Activated CD8-positive, alpha-beta memory T cell treated with anti-CD3 and anti-CD28 coated beads, Interleukin-2, amount 50 U/mL, for 48 hours (primary cell): ENCODE results near the gene DDX18.
A peak's percentile ranks its signal among the peaks of the same experiment; 100 is the strongest.
"Not testable (repeated sequence)": the region's sequence is repeated elsewhere in the genome, so short reads cannot be mapped to it uniquely, and the experiment has no call there.

Source experiments
- DNase-seq: peaks from one replicate; pipeline ENCODE4 v3.0.0-alpha.2; 2020

The DDX18 gene

DNA sequence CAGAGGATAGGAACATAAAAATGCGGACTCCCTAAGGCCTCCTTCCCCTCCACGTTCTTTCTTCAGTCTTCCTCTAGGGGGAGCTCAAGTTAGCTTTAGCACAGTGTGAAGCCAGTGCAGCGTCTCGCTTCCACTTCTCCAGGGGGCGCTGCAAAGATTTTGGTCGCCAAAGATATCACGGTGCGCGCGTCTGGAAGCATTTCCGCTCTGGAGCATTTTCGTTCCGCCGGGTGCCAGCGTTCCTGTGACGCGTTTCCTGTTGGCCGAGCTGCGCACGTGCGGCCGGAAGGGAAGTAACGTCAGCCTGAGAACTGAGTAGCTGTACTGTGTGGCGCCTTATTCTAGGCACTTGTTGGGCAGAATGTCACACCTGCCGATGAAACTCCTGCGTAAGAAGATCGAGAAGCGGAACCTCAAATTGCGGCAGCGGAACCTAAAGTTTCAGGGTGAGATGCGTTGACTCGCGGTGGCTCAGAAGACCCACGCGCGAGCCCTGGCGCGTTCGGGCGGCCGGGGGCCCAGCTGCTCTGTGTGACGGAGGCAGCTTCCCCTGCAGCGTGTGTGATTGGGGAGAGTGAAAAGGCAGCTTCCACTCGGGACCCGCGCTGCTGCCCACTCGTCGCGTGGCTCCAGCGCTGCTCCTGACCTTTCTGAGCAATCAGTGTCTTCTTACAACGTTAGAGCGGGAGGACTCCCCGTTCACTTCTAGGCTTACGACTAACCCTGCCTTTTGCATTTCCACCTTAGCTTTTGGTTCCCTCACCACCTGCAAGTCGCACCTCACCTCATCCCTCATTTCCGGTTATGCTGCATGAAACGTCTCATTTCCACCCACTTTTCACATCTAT, at the start of gene DDX18:
Gene DDX18, plus strand, starts transcription at position 275 of the 848 bp plus-strand sequence. Its CDS starts 87 bp downstream, at position 362.
- peak; percentile 95 for DNase-seq

DNA sequence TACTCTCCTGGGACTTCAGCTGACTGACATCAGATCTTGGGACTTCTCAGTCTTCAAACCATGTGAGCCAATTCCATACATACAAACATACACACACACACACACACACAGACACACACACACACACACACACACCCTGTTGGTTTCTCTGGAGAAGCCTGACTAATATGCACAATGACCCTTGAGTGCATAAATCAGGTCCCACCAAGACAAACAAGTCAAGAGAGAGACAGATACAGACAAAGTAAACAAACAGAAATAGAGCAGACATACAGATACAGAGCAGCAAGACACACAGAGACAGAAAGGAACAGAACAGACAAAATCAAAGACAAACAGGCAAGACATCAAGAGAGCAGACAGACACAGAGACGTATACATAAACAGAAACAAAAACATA, 43.8 kb upstream of the DDX18 start:
- DNase-seq = no peak

- no peak for DNase-seq
Observed at GRCh38 chr2:117771969-117772630, 42.4 kb upstream of the DDX18 start.

GRCh38 chr2:117774716-117775115, 39.8 kb upstream of the DDX18 start:
- no peak for DNase-seq

DNA sequence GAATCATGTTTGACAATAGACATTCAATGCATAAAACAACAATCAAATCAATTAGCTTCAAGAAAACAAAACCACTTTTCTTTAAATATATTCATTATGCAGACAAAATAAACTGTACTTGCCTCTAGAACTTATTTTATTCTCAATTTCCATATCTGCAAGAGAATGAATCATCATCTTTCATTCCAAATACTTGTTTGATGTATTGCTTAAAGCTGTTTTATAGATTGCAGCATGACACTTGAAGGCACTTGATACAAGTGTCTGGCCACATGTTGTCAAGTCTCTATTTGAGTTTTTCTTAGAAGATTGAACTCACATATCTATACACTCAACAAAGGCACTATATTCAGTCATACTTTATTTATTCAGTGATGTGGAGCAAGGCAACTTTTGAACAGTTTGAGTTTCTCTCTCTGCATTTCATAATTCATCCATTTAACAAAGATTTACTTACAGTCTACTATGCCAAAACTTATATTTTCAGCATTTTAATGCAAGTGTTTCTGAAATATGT, 38.7 kb upstream of the DDX18 start:
- no peak for DNase-seq

- no peak for DNase-seq
Observed at GRCh38 chr2:117776888-117777287, 37.6 kb upstream of the DDX18 start.

GRCh38 chr2:117785740-117786139, 28.8 kb upstream of the DDX18 start:
- no peak for DNase-seq

DNA sequence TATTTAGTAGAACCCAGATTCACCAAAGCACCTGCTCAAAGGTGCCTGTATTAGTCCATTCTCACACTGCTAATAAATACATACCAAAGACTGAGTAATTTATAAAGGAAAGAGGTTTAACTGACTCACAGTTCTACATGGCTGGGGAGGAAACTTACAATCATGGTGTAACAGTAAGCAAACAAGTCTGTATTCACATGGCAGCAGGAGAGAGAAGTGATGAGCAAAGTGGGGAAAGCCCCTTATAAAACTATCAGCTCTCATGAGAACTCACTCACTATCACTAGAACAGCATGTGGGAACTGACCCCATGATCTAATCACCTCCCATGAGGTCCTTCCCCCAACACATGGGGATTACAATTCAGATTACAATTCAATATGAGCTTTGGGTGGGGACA, 28.0 kb upstream of the DDX18 start:
- no peak for DNase-seq

GRCh38 chr2:117789505-117789904, 25.0 kb upstream of the DDX18 start:
- DNase-seq = no peak

DNA sequence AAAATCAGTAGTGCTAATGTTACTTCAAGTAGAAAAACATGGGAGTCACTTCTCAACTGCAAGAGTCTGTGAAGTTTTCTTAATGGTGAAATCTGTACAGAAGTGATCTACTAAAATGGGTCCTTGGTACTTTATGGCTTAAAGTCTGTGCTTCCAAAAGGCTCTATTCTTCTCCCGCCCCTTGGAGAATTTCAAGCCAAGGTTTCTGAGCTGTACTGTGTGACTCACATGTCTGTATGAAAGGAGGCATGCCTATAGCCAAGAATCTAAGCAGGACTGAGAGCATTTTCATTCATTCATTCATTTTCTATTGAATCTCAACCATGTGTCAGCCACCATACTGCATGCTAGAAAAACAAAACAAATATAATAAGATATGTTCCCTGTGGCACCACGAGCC, 19.8 kb upstream of the DDX18 start:
- no peak for DNase-seq

- DNase-seq = no peak
Observed at GRCh38 chr2:117801826-117802225, 12.7 kb upstream of the DDX18 start.

DNA sequence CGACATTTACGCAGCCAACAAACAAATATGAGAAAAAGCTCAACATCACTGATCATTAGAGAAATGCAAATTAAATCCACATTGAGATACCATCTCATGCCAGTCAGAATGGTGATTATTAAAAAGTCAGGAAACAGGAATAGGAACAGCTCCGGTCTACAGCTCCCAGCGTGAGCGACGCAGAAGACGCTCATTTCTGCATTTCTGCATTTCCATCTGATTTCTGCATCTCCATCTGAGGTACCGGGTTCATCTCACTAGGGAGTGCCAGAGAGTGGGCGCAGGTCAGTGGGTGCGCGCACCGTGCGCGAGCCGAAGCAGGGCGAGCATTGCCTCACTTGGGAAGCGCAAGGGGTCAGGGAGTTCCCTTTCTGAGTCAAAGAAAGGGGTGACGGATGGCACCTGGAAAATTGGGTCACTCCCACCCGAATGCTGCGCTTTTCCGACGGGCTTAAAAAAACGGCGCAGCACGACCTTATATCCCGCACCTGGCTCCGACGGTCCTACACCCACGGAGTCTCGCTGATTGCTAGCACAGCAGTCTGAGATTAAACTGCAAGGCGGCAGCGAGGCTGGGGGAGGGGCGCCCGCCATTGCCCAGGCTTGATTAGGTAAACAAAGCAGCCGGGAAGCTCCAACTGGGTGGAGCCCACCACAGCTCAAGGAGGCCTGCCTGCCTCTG, 10.7 kb upstream of the DDX18 start:
- DNase-seq = not testable (repeated sequence)

GRCh38 chr2:117812443-117812842, 2.0 kb upstream of the DDX18 start:
- no peak for DNase-seq

GRCh38 chr2:117815946-117816345, 1.5 kb downstream of the DDX18 start:
- DNase-seq = no peak

GRCh38 chr2:117818921-117819320, 4.4 kb downstream of the DDX18 start:
- DNase-seq = no peak

DNA sequence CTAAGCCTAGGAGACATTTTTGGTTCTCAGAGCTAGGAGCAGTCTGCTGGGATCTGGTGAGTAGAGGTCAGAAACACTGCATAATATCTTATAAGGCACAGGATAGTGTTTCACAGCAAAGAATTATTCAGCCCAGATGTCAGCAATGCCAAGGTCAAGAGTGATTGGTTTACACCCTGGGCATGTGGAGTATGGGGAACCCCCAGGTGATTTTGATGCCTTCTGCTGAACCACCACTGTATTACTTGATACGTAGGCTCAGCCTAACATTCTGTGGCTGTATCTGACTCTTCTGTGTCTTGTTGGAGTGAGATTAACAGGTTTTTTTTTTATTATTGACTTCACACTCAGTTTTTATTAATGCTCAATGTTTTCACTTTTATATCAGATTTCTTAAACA, 6.0 kb downstream of the DDX18 start:
- no peak for DNase-seq

DNA sequence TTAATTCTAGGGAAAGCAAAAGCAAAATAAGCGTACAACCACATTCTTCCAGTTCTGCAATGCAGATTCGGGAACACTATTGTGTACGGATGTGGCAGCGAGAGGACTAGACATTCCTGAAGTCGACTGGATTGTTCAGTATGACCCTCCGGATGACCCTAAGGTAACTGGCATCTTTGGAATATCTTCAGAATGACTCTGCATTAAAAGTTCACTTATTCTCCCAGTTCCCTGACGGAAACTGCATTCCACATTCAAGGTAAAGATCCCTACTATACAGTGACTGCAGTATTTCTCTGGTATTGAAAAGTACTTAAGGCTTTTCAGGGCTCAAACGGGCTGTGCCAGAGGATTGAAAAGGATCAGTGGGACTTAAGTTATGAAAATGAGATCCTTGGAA, 10.9 kb downstream of the DDX18 start:
- no peak for DNase-seq

DNA sequence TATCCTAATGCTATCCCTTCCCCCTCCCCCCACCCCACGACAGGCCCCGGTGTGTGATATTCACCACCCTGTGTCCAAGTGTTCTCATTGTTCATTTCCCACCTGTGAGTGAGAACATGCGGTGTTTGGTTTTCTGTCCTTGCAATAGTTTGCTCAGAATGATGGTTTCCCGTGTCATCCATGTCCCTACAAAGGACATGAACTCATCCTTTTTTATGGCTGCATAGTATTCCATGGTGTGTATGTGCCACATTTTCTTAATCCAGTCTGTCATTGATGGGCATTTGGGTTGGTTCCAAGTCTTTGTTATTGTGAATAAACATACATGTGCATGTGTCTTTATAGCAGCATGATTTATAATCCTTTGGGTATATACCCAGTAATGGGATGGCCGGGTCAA, 13.0 kb downstream of the DDX18 start:
- DNase-seq = not testable (repeated sequence)

- DNase-seq = no peak
Observed at GRCh38 chr2:117828870-117829269, 14.4 kb downstream of the DDX18 start.

DNA sequence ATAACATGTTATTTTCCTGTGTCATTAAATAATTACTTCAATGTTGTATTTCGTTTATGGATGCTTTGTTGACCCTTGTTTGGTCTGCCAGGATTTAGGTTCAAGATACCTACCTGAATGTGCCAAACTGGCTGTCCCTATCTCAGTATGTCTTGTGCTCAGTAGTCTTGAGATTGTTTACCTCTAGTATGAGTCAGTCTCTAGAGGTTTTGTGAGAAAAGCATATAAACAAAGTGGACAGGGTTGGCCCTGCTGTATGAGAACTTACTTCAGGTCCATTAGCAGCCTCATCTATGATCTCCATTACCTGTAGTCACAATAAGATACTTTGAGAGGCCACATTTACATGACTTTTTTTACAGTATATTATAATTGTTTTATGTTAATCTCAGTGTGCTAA, 17.8 kb downstream of the DDX18 start:
- DNase-seq = no peak

- no peak for DNase-seq
Observed at GRCh38 chr2:117832905-117833613, 18.6 kb downstream of the DDX18 start.

GRCh38 chr2:117833911-117834310, 19.4 kb downstream of the DDX18 start:
- no peak for DNase-seq

GRCh38 chr2:117834992-117835391, 20.5 kb downstream of the DDX18 start:
- no peak for DNase-seq
